ENCODE results near the gene BCAS1.

DNA sequence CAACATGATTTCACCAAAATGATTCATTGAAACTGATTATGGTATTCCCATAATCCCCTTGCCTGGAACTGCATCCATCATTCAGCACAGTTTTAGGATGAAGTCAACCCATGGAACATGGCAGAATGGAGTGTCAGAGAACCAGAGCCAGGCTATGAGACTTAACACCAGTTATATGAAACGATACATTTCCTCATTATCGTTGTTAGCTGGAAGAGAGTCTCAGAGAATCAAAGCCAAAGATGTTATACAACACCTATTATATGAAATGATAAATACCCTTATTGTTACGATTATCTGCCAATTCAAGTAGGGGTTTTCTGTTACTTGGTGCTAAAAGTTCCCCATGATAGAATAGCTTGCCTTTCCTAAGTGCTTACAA lies 131.2 kb downstream of the BCAS1 start:
- no peak for TF ChIP-seq ZBTB7A (IDR thresholded peaks at IDR 0.05; ENCODE audit: low read depth)
- no peak for TF ChIP-seq EP300 (IDR thresholded peaks at IDR 0.05; ENCODE audit: borderline replicate concordance)
- TF ChIP-seq YY1 (IDR thresholded peaks at IDR 0.05; ENCODE audit: low read depth), result no peak
- TF ChIP-seq, protein P1, sequence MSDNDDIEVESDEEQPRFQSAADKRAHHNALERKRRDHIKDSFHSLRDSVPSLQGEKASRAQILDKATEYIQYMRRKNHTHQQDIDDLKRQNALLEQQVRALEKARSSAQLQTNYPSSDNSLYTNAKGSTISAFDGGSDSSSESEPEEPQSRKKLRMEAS (IDR thresholded peaks at IDR 0.05), result no peak
- TF ChIP-seq RAD21 (IDR thresholded peaks at IDR 0.05; ENCODE audit: low read depth), result no peak
- TF ChIP-seq, protein P2, sequence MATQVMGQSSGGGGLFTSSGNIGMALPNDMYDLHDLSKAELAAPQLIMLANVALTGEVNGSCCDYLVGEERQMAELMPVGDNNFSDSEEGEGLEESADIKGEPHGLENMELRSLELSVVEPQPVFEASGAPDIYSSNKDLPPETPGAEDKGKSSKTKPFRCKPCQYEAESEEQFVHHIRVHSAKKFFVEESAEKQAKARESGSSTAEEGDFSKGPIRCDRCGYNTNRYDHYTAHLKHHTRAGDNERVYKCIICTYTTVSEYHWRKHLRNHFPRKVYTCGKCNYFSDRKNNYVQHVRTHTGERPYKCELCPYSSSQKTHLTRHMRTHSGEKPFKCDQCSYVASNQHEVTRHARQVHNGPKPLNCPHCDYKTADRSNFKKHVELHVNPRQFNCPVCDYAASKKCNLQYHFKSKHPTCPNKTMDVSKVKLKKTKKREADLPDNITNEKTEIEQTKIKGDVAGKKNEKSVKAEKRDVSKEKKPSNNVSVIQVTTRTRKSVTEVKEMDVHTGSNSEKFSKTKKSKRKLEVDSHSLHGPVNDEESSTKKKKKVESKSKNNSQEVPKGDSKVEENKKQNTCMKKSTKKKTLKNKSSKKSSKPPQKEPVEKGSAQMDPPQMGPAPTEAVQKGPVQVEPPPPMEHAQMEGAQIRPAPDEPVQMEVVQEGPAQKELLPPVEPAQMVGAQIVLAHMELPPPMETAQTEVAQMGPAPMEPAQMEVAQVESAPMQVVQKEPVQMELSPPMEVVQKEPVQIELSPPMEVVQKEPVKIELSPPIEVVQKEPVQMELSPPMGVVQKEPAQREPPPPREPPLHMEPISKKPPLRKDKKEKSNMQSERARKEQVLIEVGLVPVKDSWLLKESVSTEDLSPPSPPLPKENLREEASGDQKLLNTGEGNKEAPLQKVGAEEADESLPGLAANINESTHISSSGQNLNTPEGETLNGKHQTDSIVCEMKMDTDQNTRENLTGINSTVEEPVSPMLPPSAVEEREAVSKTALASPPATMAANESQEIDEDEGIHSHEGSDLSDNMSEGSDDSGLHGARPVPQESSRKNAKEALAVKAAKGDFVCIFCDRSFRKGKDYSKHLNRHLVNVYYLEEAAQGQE (IDR thresholded peaks at IDR 0.05; ENCODE audit: low read depth), result no peak
- TF ChIP-seq CREB1 (IDR thresholded peaks at IDR 0.05; ENCODE audit: low read depth), result no peak
- TF ChIP-seq CEBPB (IDR thresholded peaks at IDR 0.05), result no peak
